H1 (cell line): ENCODE results near the gene GLG1. TPM values are rescaled to one million over a fixed set of nuclear protein-coding genes. Genes with fewer than 3 reads are reported as not detected.
"Not testable (repeated sequence)": the region's sequence is repeated elsewhere in the genome, so short reads cannot be mapped to it uniquely, and the experiment has no call there.

Source experiments
- CTCF ChIA-PET: fragments of 300-600 bp; sonication (Branson Sonifier 250); formaldehyde crosslinking; loops from one replicate; lab custom pipeline; 2021; ENCODE audit not compliant: partially characterized antibody; lab: Charles Lee
- POLR2A ChIA-PET: fragments of 300-600 bp; sonication (Branson Sonifier 250); formaldehyde crosslinking; loops from one replicate; lab custom pipeline; 2021; ENCODE audit warnings: inconsistent platforms; ENCODE audit not compliant: partially characterized antibody; lab: Charles Lee
- DNase-seq, 2 experiments: peaks; one replicate each; pipeline versions ENCODE4 v3.0.0 to v3.0.0-alpha.2; 2010 to 2022; ENCODE audit warnings: low spot score in 2 of 2, low read depth in 1 of 2, mixed read lengths in 1 of 2
- FAIRE-seq: peaks from 2 replicates; lab custom pipeline; 2011; peaks lifted over from hg19 to GRCh38; lab: Jason Lieb, UNC
- H2AFZ ChIP-seq: 2 replicates; pipeline ENCODE4 v1.8.1; 2012; ENCODE audit warnings: low read length, inconsistent platforms
- H2AK5ac ChIP-seq: 2 replicates; pipeline ENCODE4 v1.6.1; 2013; ENCODE audit warnings: low read depth, low read length
- H2BK120ac ChIP-seq: replicated peaks from 2 replicates; pipeline ENCODE3; 2013; ENCODE audit warnings: low read depth, low read length, inconsistent platforms
- H2BK12ac ChIP-seq: 2 replicates; pipeline ENCODE4 v1.6.1; 2013; ENCODE audit warnings: low read depth, low read length
- H2BK15ac ChIP-seq: 2 replicates; pipeline ENCODE4 v1.6.1; 2013; ENCODE audit warnings: low read length
- H2BK20ac ChIP-seq: 2 replicates; pipeline ENCODE4 v1.6.1; 2013; ENCODE audit warnings: low read length
- H2BK5ac ChIP-seq: 2 replicates; pipeline ENCODE4 v1.6.1; 2013; ENCODE audit warnings: low read depth, low read length
- H3K14ac ChIP-seq: 2 replicates; pipeline ENCODE4 v1.6.1; 2013; ENCODE audit warnings: inconsistent platforms; ENCODE audit not compliant: insufficient read length
- H3K18ac ChIP-seq: 2 replicates; pipeline ENCODE4 v1.6.1; 2013; ENCODE audit warnings: low read length; ENCODE audit errors: extremely low read depth
- H3K23ac ChIP-seq: 2 replicates; pipeline ENCODE4 v1.6.1; 2013; ENCODE audit warnings: inconsistent platforms; ENCODE audit not compliant: insufficient read length
- H3K23me2 ChIP-seq: 2 replicates; pipeline ENCODE4 v1.6.1; 2013; ENCODE audit warnings: low read depth, low read length
- H3K27ac ChIP-seq: 2 replicates; pipeline ENCODE4 v1.6.1; 2011; ENCODE audit warnings: low read depth, low read length, inconsistent platforms
- H3K27me3 ChIP-seq, 4 experiments: replicated peaks in 1 of 4; 1 replicate in 1 of 4; 2 replicates in 3 of 4; pipeline versions ENCODE4 v1.6.1 to v1.8.1; 2011 to 2013; ENCODE audit warnings: low read length in 3 of 4, mild to moderate bottlenecking in 3 of 4, inconsistent platforms in 2 of 4, mixed read lengths in 2 of 4, moderate library complexity in 1 of 4; ENCODE audit not compliant: control insufficient read depth in 3 of 4, insufficient read depth in 3 of 4; ENCODE audit errors: extremely low read depth in 1 of 4
- H3K36me3 ChIP-seq, 4 experiments: 2 replicates each; pipeline versions ENCODE4 v1.6.1 to v1.8.1; 2011 to 2013; ENCODE audit warnings: mild to moderate bottlenecking in 4 of 4, low read length in 3 of 4, moderate library complexity in 2 of 4, control low read depth in 1 of 4, inconsistent platforms in 1 of 4; ENCODE audit not compliant: insufficient read depth in 4 of 4, control insufficient read depth in 2 of 4
- H3K4ac ChIP-seq: replicated peaks from 2 replicates; pipeline ENCODE3; 2013; ENCODE audit warnings: low read length, low read depth, mixed read lengths, inconsistent platforms; ENCODE audit not compliant: insufficient read length
- H3K4me1 ChIP-seq, 4 experiments: replicated peaks in 1 of 4; 1 replicate in 1 of 4; 2 replicates in 3 of 4; pipeline versions ENCODE4 v1.6.1 to v1.8.1; 2011 to 2013; ENCODE audit warnings: low read length in 3 of 4, inconsistent platforms in 2 of 4, mixed read lengths in 1 of 4; ENCODE audit not compliant: insufficient read depth in 4 of 4, control insufficient read depth in 3 of 4
- H3K4me2 ChIP-seq, 2 experiments: 2 replicates each; pipeline versions ENCODE4 v1.6.1 to v1.8.1; 2011 to 2013; ENCODE audit warnings: low read depth in 2 of 2, low read length in 2 of 2, control low read depth in 1 of 2, inconsistent platforms in 1 of 2, mild to moderate bottlenecking in 1 of 2; ENCODE audit not compliant: insufficient read depth in 1 of 2
- H3K4me3 ChIP-seq, 4 experiments: fragments of 200-600, 300-600 bp in 1 of 4; sonication (generic), shearing (Covaris generic), sonication (Bioruptor Twin) in 1 of 4; 2 replicates each; pipeline versions ENCODE4 v1.5.1 to v1.8.1; 2011 to 2016; ENCODE audit warnings: low read length in 4 of 4, low read depth in 3 of 4, control low read depth in 2 of 4, inconsistent platforms in 2 of 4, mild to moderate bottlenecking in 2 of 4, mixed read lengths in 1 of 4, moderate library complexity in 1 of 4; ENCODE audit not compliant: insufficient read depth in 2 of 4; ENCODE audit errors: extremely low read depth in 1 of 4
- H3K56ac ChIP-seq: replicated peaks from 2 replicates; pipeline ENCODE3; 2013; ENCODE audit warnings: low read depth, mild to moderate bottlenecking, mixed read lengths, low read length, inconsistent platforms; ENCODE audit not compliant: insufficient read length
- H3K79me1 ChIP-seq: 2 replicates; pipeline ENCODE4 v1.6.1; 2013; ENCODE audit warnings: low read depth, low read length, control low read depth
- H3K79me2 ChIP-seq, 2 experiments: 2 replicates each; pipeline versions ENCODE4 v1.6.1 to v1.8.1; 2012 to 2013; ENCODE audit warnings: low read length in 2 of 2, mild to moderate bottlenecking in 2 of 2, inconsistent platforms in 1 of 2; ENCODE audit not compliant: insufficient read depth in 2 of 2, control insufficient read depth in 1 of 2
- H3K9ac ChIP-seq, 4 experiments: replicated peaks in 1 of 4; 1 replicate in 1 of 4; 2 replicates in 3 of 4; pipeline versions ENCODE4 v1.6.1 to v1.8.1; 2011 to 2013; ENCODE audit warnings: low read depth in 3 of 4, low read length in 3 of 4, control low read depth in 2 of 4, mild to moderate bottlenecking in 2 of 4, moderate library complexity in 2 of 4, inconsistent platforms in 1 of 4; ENCODE audit errors: extremely low read depth in 1 of 4
- H3K9me3 ChIP-seq, 2 experiments: 2 replicates each; pipeline versions ENCODE4 v1.6.1 to v1.8.1; 2012 to 2013; ENCODE audit warnings: mild to moderate bottlenecking in 2 of 2, moderate library complexity in 2 of 2, control low read depth in 1 of 2, inconsistent platforms in 1 of 2, low read depth in 1 of 2, low read length in 1 of 2, mixed read lengths in 1 of 2; ENCODE audit not compliant: insufficient read depth in 2 of 2
- H4K20me1 ChIP-seq, 2 experiments: replicated peaks in 1 of 2; 2 replicates each; pipeline versions ENCODE3 to v1.8.1; 2011 to 2013; ENCODE audit warnings: inconsistent platforms in 2 of 2, low read length in 2 of 2, mild to moderate bottlenecking in 1 of 2; ENCODE audit not compliant: insufficient read depth in 2 of 2, control insufficient read depth in 1 of 2
- H4K5ac ChIP-seq: 2 replicates; pipeline ENCODE4 v1.6.1; 2013; ENCODE audit warnings: low read length, low read depth, mixed read lengths, inconsistent platforms; ENCODE audit not compliant: insufficient read length
- H4K8ac ChIP-seq: 2 replicates; pipeline ENCODE4 v1.8.0; 2013; ENCODE audit warnings: mild to moderate bottlenecking, moderate library complexity, low read length, inconsistent platforms; ENCODE audit not compliant: insufficient read depth; ENCODE audit errors: extremely low read depth
- H4K91ac ChIP-seq: replicated peaks from 2 replicates; pipeline ENCODE3; 2013; ENCODE audit warnings: low read length, mixed read lengths, inconsistent platforms; ENCODE audit not compliant: insufficient read length
- WGBS, 2 experiments: shearing (Covaris generic) in 1 of 2; methylation state at CpG; one replicate each; pipeline versions ENCODE4 v1.1.6 to v1.1.7; 2013 to 2015; ENCODE audit warnings: low lambda C conversion rate in 2 of 2, mixed read lengths in 2 of 2, inconsistent platforms in 1 of 2, low coverage in 1 of 2, missing lambda C conversion rate in 1 of 2; ENCODE audit not compliant: insufficient replicate concordance in 2 of 2, insufficient coverage in 1 of 2, insufficient read length in 1 of 2; ENCODE audit errors: extremely low coverage in 1 of 2, missing lambda C conversion rate in 1 of 2; 5-methylcytosine and 5-hydroxymethylcytosine counted together
- polyA plus RNA-seq, 7 experiments: library from polyadenylated mRNA; depleted of rRNA in 3 of 7; stranded (reverse) in 5 of 7; unstranded in 2 of 7; fragments of >200 nt in 5 of 7; fragments of 200-250 nt in 2 of 7; gene quantifications; 1 replicate in 5 of 7; 2 replicates in 1 of 7; 4 replicates in 1 of 7; pipeline versions ENCODE4 v1.2.1 to v1.2.3, GENCODE V29; 2011 to 2013; ENCODE audit warnings: missing spikeins in 2 of 7, mixed read lengths in 2 of 7
- total RNA-seq: library from RNA; stranded (reverse); fragmentation: NEBNext Ultra II Directional; extraction: Animal tissue kit (Norgen Biotek cat#: 25700); gene quantifications from 2 replicates; pipeline ENCODE4 v1.2.1, GENCODE V29; 2021

GLG1 gene
- total and polyA plus RNA-seq, 2 of the 8 experiments (the other 6 are each of a cell fraction or from before 2014, with no cell fraction given) = 53.4 to 139 TPM

DNA sequence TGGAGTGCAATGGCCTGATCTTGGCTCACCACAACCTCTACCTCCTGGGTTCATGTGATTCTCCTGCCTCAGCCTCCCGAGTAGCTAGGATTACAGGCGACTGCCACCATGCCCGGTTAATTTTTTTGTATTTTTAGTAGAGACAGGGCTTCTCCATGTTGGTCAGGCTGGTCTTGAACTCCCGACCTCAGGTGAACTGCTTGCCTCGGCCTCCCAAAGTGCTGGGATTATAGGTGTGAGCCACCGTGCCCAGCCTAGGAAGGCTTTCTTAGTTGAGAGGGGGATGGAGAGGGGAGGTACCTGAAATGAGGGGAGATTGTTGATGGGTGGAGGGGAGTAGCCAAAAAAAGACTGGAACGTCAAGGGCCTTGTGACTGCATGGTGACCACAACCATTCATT lies 193.0 kb downstream of the GLG1 start:
- H4K8ac ChIP-seq, H3K14ac ChIP-seq, DNase-seq, H2AK5ac ChIP-seq, H4K20me1 ChIP-seq, H2BK12ac ChIP-seq, H3K79me1 ChIP-seq, H3K56ac ChIP-seq, H2BK15ac ChIP-seq, H3K36me3 ChIP-seq, H3K4me2 ChIP-seq, H3K4ac ChIP-seq, H3K79me2 ChIP-seq, H4K5ac ChIP-seq, H3K18ac ChIP-seq, H3K23me2 ChIP-seq, POLR2A ChIA-PET, H3K9ac ChIP-seq, H3K9me3 ChIP-seq, H2AFZ ChIP-seq, H2BK5ac ChIP-seq, H2BK20ac ChIP-seq, H3K4me3 ChIP-seq, FAIRE-seq, H3K4me1 ChIP-seq, H4K91ac ChIP-seq, H3K27ac ChIP-seq, H3K23ac ChIP-seq, CTCF ChIA-PET, H2BK120ac ChIP-seq, H3K27me3 ChIP-seq: not testable (repeated sequence)
- 83% methylated on average over 7 of the region's 7 CpGs; no CpG with 5 or more reads in 1 of the 2 experiments for whole genome bisulfite sequencing, 2 experiments

DNA sequence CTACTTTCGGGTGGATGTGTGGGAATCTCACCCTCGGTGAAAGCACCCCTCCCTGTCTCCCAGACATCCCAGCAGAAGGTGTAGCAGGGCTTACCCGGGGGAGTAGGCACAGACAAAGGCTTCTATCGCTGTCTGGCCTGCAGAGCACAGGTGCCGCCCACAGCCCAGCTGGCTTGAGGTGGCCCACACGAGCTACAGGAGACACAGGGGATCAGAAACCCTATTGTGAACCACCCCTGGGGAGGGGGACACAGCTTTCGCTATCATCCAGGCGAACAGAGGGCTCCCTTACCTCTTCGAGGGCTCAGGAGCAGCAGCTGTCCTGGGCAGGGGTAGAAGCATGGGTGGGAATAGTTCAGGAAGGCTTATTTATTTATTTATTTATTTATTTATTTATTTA lies 193.4 kb downstream of the GLG1 start:
- H2BK120ac ChIP-seq, H3K36me3 ChIP-seq, H3K27ac ChIP-seq, H2BK12ac ChIP-seq, H4K5ac ChIP-seq, H3K56ac ChIP-seq, H3K4me2 ChIP-seq, H2AK5ac ChIP-seq, H2BK5ac ChIP-seq, H3K23ac ChIP-seq, H3K14ac ChIP-seq, H3K4me3 ChIP-seq, FAIRE-seq, DNase-seq, H4K8ac ChIP-seq, H4K91ac ChIP-seq, H3K79me2 ChIP-seq, H4K20me1 ChIP-seq, H3K18ac ChIP-seq, H3K4ac ChIP-seq, H2AFZ ChIP-seq, H2BK15ac ChIP-seq, H3K23me2 ChIP-seq, CTCF ChIA-PET, H3K9me3 ChIP-seq, H3K9ac ChIP-seq, POLR2A ChIA-PET, H3K79me1 ChIP-seq, H3K4me1 ChIP-seq, H3K27me3 ChIP-seq, H2BK20ac ChIP-seq: not testable (repeated sequence)
- 92% methylated on average over 7 of the region's 9 CpGs; no CpG with 5 or more reads in 1 of the 2 experiments for WGBS, 2 experiments
